ENCODE measurements around the gene MYO15B. TPM values are rescaled to one million over a fixed set of nuclear protein-coding genes. Genes with fewer than 3 reads are reported as not detected.

The MYO15B gene
- total RNA-seq, 4 donors from 2014 or later, result 51.5 to 191 (median 73.5) TPM

DNA sequence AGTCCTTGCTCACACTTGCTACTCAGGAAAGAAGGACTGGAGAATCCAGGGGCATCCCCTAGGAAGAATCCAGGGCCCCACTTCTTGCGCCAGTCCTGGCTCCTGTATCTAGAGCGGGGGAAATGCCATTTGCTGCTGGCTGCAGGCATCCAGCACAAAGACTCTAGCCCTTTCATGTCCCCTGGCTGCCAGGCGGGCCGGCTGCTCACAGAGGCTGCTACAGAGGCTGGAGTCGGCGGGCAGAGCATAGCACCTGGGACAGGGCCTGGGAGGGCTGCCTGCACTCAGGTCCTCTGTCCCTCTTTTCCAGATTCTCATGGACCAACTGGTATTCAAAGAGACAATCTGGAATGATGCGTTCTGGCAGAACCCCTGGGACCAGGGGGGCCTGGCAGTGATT lies 59.5 kb downstream of the MYO15B start:
- TF ChIP-seq, protein P1, sequence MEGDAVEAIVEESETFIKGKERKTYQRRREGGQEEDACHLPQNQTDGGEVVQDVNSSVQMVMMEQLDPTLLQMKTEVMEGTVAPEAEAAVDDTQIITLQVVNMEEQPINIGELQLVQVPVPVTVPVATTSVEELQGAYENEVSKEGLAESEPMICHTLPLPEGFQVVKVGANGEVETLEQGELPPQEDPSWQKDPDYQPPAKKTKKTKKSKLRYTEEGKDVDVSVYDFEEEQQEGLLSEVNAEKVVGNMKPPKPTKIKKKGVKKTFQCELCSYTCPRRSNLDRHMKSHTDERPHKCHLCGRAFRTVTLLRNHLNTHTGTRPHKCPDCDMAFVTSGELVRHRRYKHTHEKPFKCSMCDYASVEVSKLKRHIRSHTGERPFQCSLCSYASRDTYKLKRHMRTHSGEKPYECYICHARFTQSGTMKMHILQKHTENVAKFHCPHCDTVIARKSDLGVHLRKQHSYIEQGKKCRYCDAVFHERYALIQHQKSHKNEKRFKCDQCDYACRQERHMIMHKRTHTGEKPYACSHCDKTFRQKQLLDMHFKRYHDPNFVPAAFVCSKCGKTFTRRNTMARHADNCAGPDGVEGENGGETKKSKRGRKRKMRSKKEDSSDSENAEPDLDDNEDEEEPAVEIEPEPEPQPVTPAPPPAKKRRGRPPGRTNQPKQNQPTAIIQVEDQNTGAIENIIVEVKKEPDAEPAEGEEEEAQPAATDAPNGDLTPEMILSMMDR (IDR thresholded peaks at IDR 0.05; ENCODE audit: low read depth), result no peak

DNA sequence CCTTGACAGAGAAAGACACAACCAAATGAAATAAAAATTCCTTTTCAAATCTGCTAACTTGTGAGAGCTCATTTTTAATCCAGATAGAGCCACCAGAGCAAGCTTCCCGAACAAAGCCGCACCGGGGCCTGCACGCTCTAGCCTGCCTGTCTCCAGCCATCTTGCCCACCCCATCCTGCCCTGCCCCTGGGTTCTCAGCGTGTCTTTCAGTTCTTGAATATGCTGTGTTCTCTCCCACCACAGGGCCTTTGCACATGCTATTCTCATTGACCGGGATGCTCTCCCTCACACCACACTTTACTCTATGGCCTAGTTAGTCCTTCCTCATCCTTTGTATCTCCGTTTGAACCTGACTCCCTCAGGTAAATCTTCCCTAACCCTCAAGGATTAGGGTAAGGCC lies 60.3 kb downstream of the MYO15B start:
- TF ChIP-seq, protein P1 (IDR thresholded peaks at IDR 0.05; ENCODE audit: low read depth), result no peak

DNA sequence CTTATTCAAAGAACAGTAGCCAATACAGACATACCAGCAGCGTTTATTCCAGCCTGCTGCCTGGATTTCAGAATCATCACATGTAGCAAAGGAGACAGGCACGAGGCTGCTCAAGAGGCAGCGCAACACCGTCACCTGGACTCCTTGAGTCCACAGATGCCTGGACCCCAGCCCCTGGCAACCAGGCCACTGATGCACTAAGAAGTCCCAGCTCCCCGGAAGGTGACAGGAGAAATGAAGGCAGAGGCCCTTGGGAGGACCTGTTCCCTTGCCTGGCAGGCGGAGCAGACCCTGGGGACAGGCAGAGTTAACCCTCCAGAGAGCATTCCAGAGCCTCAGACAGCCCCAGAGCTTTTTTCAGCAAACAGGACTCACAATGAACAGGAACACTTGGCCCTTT lies 62.1 kb downstream of the MYO15B start:
- TF ChIP-seq, protein P1 (IDR thresholded peaks at IDR 0.05; ENCODE audit: low read depth), result no peak

DNA sequence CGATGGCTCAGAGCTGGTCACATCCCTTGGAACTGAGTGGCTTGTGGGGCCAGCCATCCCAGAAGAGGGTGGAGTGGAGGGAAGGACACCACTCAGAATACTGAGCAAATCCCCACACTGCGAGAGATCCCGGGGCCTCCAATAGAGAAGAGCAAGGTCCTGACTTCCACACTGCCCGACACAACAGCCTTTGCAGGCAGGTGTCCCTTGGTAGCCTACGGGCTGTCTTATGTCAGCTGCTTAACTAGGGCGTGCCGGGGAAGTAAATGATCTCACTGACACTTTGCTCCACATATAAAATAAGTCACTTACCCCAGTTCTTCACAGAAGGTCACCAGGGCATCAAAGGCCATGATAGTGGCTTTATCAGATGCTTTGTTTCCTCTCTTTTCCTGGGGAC lies 63.3 kb downstream of the MYO15B start:
- TF ChIP-seq, protein P1 (IDR thresholded peaks at IDR 0.05; ENCODE audit: low read depth), result no peak

DNA sequence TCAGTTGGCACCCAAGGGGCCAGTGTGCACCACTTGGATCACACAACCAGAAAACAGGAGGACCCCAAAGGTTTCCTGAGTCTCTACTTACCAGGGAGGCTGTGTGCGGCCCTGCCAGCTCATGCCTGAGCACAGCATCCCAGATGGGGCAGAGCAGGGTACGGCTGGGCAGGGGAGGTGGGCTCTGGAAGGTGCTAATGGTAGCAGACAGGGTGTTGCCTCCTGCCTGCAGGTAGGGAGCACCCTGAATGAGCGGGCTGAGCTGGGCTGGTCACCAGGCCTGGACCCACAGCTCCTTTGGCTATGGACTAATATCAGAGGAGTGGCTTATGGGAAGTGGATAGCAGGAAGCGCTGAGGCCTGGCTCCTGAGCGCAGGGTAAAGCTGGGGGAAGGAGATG lies 64.7 kb downstream of the MYO15B start:
- TF ChIP-seq, protein P1 (IDR thresholded peaks at IDR 0.05; ENCODE audit: low read depth), result no peak

DNA sequence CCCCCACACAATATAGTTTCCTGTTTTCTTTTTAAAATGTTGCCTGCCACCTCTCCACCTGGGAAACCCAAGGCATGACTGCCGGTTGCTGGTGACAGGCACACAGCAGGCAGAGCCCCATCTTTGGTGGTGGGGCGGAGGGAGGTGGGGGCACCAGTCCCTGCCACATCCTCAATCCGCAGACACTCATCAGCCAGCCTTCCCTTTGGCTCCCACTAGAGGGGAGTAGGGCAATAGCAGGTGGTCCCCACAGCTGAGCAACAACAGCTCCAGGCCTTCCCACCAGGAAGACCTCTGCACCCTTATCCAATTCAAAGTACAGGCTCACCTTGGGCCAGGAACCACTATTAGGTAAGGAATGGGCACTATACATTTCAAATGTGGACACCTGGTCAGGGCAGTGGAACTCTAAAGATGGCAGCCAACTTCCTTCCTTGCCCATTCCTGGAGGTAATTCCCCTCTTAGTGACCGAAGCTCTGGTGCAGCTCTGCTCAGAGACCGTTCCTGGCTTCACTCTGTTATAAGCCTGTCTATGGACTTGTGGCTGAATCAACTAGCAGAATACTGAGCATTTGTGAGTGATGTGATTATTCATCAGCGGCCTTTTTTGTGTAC lies 65.4 kb downstream of the MYO15B start:
- TF ChIP-seq, protein P1 (IDR thresholded peaks at IDR 0.05; ENCODE audit: low read depth), result no peak

DNA sequence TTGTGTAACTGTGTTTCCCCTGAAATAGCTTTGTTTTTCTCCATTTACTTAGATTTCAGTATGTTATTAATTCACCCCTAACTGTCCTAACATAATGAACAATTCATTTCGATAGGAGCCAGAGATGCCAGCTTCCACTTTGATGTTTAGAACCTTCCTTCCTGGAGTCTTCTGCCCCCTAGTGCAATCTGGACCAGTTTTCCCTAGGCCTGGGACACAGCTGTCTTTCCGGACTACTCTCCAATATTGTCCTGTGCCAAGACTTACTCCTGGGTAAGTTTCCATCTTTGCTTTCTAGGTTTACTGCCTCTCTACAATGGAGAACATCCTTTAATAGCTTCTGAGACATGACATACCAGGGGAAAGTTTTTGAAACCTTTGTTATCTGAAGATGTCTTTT lies 66.6 kb downstream of the MYO15B start:
- TF ChIP-seq, protein P1 (IDR thresholded peaks at IDR 0.05; ENCODE audit: low read depth), result no peak

All from subcutaneous adipose tissue (tissue), 4 donors.